ENCODE measurements around the gene ZNF516. TPM values are rescaled to one million over a fixed set of nuclear protein-coding genes. Genes with fewer than 3 reads are reported as not detected.

ZNF516 gene
- total RNA-seq, 6 experiments from 2014 or later: 10.2 to 16.0 (median 13.7) TPM

GRCh38 chr18:76340410-76340809, 154.6 kb downstream of the ZNF516 start:
- no peak for TF ChIP-seq POLR2A (IDR thresholded peaks at IDR 0.05)
- no peak for TF ChIP-seq CTCF (IDR thresholded peaks at IDR 0.05)
- Histone ChIP-seq H3K36me3 (no peaks in the 10 kb centered on the region), H3K4me3 (no peak overlapping the region), H3K27ac (no peak overlapping the region), H3K9me3 (no peaks in the 10 kb centered on the region), H3K4me1 (no peaks in the 10 kb centered on the region), H3K27me3 (no peaks in the 10 kb centered on the region)
- no CpG with 5 or more reads among the region's 2 CpGs for WGBS (ENCODE audit: insufficient coverage, low coverage, low lambda C conversion rate, missing lambda C conversion rate)
- intact Hi-C loops (cut with DNase I): no loop called here
- ATAC-seq (no peak), DNase-seq (no peak)

GRCh38 chr18:76339246-76339620, 155.8 kb downstream of the ZNF516 start:
- Histone ChIP-seq H3K4me1 (no peaks in the 10 kb centered on the region), H3K27ac (no peak overlapping the region), H3K9me3 (no peaks in the 10 kb centered on the region), H3K27me3 (no peaks in the 10 kb centered on the region), H3K4me3 (no peak overlapping the region), H3K36me3 (no peaks in the 10 kb centered on the region)
- WGBS (ENCODE audit: insufficient coverage, low coverage, low lambda C conversion rate, missing lambda C conversion rate): 29% methylated on average over 2 of the region's 2 CpGs
- intact Hi-C loops (cut with DNase I): no loop called here
- ATAC-seq (peak in 2 of 4 donors; percentile 33 to 43), DNase-seq (no peak)
- TF ChIP-seq POLR2A (IDR thresholded peaks at IDR 0.05) (no peak), CTCF (IDR thresholded peaks at IDR 0.05) (no peak)

GRCh38 chr18:76338619-76339245, 156.3 kb downstream of the ZNF516 start:
- no peaks in the 10 kb centered on the region for H3K9me3 ChIP-seq
- H3K4me1 ChIP-seq: no peaks in the 10 kb centered on the region
- TF ChIP-seq CTCF (IDR thresholded peaks at IDR 0.05) (no peak), POLR2A (IDR thresholded peaks at IDR 0.05) (no peak)
- ATAC-seq (no peak), DNase-seq (no peak)
- no peak overlapping the region for H3K4me3 ChIP-seq
- 100% methylated on average over 1 of the region's 5 CpGs for WGBS (ENCODE audit: insufficient coverage, low coverage, low lambda C conversion rate, missing lambda C conversion rate)
- H3K36me3 ChIP-seq: no peaks in the 10 kb centered on the region
- no peaks in the 10 kb centered on the region for H3K27me3 ChIP-seq
- intact Hi-C loops (cut with DNase I): no loop called here
- no peak overlapping the region for H3K27ac ChIP-seq

DNA sequence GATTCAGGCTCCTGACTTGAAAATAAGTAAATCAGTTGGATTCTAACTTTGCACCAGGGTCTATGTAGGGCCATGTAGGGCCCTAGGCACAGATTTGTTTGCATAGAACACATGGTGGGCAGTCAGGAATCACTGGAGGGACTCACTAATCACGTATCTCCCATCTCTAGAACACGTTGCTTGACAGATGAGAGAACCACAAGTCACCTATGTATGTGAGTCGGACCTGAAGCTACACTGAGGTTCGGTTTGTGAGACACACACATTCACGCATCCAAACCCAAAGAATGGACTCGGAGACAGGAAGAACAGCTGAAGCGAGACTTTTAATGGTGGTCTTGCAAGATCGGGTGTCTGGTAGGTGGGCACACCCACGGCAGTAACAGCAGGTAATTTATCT, 157.0 kb downstream of the ZNF516 start:
- intact Hi-C loops (cut with DNase I): no loop called here
- Histone ChIP-seq H3K4me3 (no peak overlapping the region), H3K9me3 (no peaks in the 10 kb centered on the region), H3K36me3 (no peaks in the 10 kb centered on the region), H3K27me3 (no peaks in the 10 kb centered on the region), H3K4me1 (no peaks in the 10 kb centered on the region), H3K27ac (no peak overlapping the region)
- TF ChIP-seq CTCF (IDR thresholded peaks at IDR 0.05): no peak
- TF ChIP-seq POLR2A (IDR thresholded peaks at IDR 0.05): no peak
- DNase-seq (no peak), ATAC-seq (no peak)
- 85% methylated on average over 3 of the region's 9 CpGs for WGBS (ENCODE audit: insufficient coverage, low coverage, low lambda C conversion rate, missing lambda C conversion rate)
